HG03025 (cell line): ENCODE results near the gene HECTD1.

ENCODE experiments used
- ATAC-seq: cut with Tn5 transposase; IDR thresholded peaks from one replicate; pipeline ENCODE4 v1.9.1; 2021; ENCODE audit warnings: mild to moderate bottlenecking, moderate library complexity; ENCODE audit not compliant: unreplicated experiment, low FRiP score

HECTD1 gene

DNA sequence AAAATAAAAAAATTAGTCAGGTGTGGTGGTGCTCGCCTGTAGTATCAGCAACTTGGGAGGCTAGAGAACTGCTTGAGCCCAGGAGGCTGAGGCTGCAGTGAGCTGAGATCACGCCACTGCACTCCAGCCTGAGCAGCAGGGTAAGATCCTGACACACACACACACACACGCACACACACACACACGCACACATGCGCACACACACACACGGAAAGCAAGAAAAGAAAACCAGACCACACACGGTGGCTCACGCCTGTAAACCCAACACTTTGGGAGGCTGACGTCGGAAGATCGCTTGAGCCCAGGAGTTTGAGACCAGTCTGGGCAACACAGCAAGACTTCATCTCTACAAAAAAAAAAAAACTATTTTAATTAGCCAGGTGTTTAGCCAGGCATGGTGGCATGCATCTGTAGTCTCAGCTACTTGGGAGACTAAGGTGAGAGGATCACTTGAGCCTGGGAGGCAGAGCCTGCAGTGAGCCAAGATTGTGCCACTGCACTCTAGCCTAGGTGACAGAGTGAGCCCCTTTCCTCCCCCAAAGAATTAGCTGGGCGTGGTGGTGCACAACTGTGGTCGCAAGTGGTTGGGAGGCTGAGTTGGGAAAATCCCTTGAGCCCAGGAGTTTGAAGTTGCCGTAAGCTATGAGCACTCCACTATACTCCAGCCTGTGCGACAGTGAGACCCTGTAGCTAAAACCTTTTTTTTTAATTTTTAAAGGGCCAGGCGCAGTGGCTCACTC, 44.5 kb downstream of the HECTD1 start:
- ATAC-seq = no peak

DNA sequence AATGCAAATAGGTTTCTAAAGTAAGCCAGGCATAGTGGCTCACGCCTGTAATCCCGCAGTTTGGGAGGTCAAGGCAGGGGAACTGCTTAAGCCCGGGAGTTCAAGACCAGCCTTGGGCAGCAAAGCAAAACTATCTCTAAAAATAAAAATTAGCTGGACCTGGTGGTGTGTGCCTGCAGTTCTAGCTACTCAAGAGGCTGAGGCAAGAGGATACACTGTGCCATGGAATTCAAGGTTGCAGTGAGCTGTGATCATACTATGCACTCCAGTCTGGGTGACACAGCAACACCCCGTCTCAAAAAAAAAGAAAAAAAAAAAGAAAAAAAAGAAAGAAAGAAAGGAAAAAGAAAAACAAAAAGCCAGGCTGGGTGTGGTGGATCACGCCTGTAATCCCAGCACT, 46.3 kb downstream of the HECTD1 start:
- no peak for ATAC-seq

DNA sequence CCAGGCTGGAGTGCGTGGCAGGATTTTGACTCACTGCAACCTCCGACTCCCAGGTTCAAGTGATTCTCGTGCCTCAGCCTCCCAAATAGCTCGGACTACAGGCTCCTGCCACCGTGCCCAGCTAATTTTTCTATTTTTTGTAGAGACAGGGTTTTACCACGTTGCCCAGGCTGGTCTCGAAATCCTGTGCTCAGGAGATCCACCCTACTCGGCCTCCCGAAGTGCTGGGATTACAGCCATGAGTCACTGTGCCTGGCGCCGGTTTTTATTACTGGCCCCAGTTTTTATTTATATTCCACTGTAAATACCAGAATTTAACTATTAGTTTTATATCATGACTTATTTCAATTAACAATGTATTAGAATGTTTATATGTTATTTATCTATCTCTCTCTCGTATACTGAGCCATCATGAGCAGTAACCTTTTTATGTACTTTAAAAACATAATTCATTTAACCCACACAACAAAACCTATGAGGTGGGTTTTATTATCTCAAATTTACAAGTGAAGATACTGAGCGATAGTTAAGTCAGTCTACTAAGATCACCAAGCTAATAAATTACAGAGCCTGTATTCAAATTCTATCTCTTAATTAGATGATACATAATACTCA, 47.8 kb downstream of the HECTD1 start:
- no peak for ATAC-seq

DNA sequence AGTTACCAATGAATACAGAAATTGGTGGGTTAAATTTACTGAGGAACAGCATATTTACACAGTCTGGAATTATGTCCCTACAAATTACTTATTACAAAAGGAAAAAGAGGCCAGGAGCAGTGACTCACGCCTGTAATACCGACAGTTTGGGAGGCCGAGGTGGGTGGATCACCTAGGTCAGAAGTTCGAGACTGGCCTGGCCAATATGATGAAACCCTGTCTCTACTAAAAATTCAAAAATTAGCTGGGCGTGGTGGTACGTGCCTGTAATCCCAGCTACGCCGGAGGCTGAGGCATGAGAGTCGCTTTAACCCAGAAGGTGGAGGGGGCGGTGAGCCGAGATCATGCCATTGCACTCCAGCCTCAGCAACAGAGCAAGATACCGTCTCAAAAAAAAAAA, 52.6 kb downstream of the HECTD1 start:
- ATAC-seq = no peak

DNA sequence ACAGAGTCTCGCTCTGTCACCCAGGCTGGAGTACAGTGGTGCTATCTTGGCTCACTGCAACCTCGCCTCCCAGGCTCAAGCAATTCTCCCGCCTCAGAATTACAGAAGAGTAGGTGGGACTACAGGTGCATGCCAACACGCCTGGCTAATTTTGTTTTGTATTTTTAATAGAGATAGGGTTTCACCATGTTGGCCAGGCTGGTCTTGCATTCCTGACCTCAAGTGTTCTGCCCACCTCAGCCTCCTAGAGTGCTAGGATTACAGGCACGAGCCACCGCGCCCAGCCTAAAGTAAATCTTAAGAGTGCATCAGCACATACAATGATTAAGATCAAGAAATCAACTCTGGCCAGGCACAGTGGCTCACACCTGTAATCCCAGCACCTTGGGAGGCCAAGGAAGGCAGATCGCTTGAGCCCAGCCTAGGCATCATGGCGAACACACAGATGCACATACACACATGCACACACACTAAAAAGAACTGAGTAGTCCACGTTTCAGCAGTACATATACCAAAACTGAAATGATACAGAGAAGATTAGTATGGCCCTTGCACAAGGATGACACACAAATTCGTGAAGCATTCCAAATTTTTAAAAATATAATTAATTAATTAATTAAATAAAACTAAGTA, 65.0 kb downstream of the HECTD1 start:
- ATAC-seq = no peak

DNA sequence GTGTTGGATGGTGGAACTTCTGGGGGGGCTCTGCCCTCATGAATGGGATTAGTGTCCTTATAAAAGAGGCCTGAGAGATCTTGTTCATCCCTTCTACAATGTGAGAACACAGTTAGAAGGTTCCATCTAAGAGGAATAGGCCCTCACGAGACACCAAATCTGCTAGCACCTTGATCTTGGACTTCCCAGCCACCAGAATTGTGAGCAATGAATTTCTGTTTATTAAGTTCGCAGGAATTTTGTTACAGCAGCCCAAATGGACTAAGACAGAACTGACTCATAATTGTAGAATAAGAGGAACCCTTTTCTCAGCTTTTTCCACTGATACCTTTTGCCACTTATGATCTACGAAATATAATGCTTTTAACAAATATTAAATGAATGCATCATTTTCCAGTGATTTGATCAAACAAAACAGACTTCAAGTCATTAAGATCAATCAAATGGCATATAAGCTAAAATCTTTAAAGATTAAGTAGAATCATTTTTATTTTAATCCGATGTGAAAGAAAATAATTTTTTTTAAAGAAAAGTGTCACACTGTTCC, 68.2 kb downstream of the HECTD1 start:
- ATAC-seq = no peak

DNA sequence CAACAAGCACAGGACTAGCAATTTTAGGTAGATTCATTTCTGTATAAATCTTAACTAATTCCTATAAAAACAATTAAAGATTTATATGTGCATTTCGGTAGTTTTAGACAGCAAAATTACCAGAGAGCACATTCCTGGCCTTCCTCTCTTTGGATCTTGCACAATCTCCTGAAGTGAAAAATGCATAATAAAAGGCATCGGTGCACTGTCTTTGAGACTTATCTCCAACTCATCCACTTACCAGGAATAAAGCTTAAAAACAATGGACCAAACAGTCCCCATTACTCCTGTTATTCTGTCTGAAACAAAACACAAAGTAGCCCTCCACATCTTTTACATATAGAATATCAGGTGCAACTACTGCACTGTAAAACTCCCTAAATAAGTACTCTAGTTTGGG, 69.3 kb downstream of the HECTD1 start:
- ATAC-seq = no peak

DNA sequence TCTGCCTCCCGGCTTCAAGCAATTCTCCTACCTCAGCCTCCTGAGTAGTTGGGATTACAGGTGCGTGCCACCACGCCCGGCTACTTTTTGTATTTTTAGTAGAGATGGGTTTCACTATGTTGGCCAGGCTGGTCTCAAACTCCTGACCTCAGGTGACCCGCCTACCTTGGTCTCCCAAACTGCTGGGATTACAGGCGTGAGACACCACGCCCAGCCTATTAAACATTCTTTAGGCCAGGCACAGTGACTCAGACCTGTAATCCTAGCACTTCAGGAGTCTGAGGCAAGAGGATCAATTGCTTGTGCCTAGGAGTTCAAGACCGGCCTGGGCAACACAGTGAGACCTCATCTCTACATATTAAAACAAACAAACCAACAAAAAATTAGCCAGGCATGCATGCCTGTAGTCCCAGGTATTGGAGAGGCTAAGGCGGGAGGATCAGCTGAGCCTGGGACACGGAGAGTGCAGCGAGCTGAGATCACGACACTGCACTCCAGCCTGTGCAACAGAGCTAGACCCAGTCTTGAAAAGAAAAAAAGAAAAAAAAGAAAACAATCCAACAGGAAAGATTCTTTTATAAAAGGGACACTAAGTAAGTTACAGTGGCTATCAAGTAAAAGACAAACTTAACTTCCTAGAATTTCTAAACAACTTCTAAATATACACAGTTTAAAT, 70.2 kb downstream of the HECTD1 start:
- ATAC-seq = no peak

DNA sequence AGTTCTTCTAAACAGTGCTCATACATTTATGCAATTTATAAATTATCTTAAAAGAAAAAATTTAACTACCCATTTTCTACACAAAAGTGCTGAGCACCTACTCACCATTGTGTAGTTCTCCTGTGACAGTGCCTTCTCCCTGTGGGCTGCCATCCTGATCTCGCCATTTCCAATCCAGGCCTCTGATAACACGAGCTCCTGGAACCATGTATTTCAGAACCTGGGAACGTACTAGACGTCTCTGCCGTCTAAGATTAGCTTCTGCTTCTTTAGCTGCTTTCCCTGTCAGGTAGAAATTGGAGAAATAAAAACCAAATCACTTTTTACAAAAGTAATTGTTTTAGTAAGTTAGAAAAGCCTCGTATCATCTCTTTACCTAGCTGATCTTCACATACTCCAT, 74.5 kb downstream of the HECTD1 start:
- ATAC-seq = no peak

DNA sequence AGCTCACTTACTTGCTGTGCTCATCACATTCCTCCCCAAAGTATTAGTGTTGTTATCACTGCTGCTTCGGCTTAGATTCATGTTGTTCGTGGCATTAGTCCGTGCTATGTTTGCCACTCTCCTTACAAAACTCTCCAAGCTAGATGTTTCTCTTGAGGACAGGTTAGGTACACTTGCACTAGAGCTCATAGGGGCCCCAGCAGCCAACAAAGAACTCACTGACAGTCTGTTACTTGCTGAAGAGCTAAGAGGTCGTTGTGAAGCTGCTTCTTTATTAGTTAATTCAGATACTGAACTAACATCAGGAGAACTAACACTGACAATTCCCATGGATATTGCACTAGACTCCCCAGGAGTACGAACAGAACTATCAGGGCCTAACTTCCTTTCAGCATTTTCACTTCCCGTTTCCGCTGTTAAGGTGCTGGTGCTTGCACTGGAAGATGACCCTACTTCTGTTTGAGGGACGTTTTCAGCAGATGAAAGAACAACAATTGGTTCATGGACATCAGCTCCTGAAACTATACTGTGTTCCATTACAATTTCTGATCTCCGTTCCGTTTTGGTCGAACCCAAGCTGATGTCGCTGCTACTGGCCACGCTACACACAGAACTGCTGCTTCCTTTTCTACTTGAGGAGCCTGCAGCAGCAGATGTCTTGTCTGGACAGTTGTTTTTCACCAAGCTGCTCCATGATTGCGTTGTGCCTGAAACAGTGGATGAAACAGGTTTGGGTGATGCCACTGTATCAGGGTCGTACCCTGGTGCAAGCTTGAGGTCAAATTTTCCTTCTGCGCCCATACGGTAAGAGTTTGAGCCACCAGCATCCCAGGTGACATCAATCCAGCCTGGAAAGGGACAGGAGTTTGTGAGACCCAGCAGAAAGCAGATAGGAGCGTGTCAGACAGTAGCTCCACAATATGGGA, 78.7 kb downstream of the HECTD1 start:
- ATAC-seq = no peak

DNA sequence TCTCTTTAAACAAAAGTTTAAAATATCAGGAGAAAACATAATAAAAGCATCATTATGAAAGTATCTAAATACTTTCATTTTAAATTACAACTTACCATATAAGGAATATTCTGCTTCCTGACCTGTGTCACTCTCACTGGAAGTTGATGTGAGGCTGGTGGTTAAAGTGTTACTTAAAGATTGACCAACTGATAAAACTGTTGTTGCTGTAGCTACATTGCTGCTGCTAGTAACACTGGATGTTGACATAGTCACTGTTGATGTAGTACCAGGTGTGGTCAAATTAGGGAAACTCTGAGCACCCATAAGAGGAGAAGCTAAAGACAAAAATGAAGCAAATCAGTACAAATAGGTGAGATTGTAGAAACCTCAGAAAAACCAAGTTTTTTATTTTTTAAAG, 79.9 kb downstream of the HECTD1 start:
- no peak for ATAC-seq

DNA sequence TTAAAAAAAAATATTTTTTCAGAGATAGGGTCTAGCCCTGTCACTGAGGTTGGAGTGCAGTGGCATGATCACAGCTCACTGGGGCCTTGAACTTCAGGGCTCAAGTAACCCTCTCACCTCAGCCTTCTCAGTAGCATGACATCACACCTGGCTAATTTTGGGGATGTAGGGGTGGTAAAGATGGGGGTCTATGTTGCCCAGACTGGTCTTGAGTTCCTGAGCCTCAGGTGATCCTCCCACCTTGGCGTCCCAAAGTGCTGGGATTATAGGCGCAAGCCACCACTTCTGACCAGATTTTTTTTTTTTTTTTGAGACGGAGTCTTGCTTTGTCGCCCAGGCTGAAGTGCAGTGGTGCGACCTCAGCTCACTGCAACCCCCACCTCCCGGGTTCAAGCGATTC, 80.9 kb downstream of the HECTD1 start:
- ATAC-seq = no peak

DNA sequence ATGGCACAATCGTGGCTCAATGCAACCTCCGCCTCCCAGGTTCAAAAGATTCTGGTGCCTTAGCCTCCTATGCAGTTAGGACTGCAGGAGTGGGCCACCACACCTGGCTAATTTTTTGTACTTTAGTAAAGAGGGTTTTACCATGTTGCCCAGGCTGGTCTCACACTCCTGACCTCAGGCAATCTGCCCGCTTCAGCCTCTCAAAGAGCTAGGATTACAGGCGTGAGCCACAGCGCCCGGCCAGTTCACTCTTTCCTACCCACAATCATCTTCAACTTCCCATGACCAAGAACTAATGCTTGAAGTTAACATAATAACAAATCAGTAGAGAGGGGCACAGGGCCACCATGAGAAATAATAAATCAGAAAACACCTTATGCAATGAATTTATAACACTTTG, 82.4 kb downstream of the HECTD1 start:
- ATAC-seq = no peak

DNA sequence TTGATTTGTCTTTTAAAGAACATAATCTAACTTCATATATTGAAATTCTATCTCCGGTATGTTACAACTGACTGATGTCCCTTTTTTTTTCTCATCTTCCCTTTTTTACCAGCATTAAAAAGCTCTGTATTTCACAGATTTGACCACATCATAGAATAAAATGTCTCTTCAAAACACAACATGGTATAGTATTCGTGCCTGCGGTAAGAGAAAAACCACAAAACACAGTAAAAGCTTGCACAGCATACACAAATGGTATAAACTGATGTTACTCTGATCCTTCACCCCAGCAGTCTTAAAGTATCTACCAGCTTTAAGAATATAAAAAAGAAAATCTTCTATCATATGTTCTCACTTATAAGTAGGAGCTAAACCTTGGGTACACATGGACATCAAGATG, 83.4 kb downstream of the HECTD1 start:
- no peak for ATAC-seq

DNA sequence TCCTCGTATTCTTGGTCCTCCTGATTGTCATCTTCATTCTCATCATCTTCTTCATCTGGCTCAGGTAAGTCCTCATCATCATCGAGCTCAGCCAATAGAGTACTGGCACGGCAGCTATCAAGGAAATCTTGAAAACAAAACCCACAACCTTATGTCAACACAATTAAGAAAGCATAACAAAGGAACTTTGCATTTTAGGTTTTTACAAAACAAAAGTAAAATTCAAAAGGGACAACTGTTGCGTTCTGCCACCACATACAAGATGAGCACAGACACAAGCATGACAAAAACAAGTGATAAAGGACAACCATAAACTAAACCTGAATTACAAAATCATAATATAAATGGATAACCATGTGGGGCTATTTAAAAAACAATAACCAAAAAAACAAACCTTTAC, 84.7 kb downstream of the HECTD1 start:
- ATAC-seq = no peak

DNA sequence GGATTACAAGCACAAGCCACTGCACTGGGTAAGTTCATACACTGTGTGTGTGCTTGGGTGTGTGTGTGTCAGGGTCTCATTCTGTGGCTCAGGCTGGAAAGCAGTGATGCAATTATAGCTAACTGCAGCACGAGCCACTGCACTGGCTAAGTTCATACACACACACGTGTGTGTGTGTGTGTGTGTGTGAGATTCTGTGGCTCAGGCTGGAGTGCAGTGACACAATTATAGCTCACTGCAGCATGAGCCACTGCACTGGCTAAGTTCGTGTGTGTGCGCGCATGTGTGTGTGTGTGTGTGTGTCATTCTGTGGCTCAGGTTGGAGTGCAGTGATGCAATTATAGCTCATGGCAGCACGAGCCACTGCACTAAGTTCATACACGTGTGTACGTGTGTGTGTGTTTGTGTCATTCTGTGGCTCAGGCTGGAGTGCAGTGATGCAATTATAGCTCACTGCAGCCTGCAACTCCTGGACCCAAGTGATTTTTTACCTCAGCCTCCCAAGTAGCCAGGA, 85.4 kb downstream of the HECTD1 start:
- no peak for ATAC-seq

DNA sequence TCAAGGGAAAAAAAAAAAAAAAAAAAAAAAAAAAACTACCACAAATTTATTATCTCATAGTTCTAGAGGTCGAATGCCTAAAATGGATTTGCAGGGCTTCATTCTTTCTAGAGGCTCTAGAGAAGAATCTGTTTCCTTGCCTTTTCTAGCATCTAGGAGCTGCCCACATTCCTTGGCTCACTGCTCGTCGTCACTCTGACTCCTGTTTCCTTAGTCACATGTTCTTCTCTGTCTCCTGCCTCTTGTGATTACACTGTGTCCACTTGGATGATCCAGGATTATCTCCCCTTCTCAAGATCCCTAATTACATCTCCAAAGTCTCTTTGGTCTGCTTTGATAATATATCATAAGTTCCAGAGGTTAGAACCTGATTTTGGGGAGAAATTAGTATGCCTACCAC, 88.7 kb downstream of the HECTD1 start:
- no peak for ATAC-seq

DNA sequence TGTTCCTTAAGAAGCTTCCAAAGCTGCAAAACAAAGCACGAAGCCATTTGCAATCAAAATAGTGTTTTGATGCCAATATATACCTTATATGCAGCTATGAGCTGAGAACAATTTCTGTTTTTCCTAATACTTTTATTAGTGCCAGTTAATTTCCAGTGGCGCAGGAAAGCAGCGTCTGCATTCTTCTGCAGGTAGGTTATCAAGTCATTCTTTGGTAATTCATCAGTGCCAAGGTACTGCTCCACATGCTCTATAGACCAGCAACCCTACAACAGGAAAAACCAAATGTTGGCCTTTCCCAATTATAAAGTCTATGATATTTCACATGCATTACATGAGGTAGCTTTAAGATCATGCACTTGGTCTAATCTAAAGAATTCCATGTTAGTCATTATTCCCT, 93.8 kb downstream of the HECTD1 start:
- ATAC-seq = no peak

DNA sequence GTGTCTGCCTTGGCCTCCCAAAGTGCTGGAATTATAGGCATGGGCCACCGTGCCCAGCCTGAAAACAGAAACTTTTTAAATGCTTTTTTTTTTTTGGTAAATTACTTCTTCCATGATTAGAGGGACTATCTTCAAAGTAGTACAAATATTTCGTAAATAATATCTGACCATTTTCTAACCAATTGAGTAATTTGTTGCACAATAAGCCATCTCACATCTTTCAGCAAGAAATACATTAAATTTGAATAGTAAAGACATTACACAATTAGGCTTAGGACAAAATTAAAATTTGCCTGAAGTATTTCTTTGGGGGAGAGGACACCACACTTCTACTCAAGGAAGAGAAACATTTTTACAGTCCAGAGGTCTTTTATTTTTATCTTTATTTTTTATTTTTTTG, 96.7 kb downstream of the HECTD1 start:
- ATAC-seq = no peak

DNA sequence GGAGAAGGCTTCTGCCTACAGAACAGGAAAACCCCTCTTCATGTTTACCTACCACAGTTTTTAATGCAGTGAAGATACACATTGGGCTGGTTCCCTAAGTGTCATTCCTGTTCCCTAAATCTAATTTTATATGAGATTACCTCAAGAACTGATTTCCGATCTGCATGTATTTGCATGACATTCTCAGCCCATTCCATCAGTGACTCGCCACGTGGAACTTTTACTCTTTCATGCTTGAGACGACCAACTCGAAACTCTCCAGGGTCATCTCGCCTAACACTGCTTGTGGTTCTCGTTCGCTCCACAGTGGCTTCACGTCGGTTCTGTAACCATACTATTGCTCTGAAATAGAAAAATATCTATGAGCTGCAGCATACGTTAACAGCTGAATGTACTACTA, 98.3 kb downstream of the HECTD1 start:
- no peak for ATAC-seq
